ENCODE results near the gene DNAH11.

GRCh38 chr7:21547501-21547900 is 4.7 kb downstream of the DNAH11 start:
- TF ChIP-seq CTCF (IDR thresholded peaks at IDR 0.05): no peak
- no peak for TF ChIP-seq ZFX (IDR thresholded peaks at IDR 0.05; ENCODE audit: borderline replicate concordance)
